ENCODE results near the gene RBMS3.

RBMS3 gene

DNA sequence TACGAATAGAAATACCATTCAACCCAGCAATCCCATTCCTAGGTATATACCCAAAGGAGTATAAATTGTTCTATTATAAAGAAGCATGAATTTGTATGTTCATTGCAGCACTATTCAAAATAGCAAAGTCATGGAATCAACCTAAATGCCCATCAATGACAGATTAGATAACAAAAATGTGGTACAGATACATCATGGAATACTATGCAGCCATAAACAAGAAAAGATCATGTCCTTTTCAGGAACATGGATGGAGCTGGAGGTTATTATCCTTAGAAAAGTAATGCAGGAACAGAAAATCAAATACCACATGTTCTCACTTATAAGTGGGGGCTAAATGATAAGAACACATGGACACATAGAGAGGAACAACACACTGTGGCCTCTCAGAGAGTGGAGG is 571.9 kb downstream of the RBMS3 start:
- no peak for DNase-seq

DNA sequence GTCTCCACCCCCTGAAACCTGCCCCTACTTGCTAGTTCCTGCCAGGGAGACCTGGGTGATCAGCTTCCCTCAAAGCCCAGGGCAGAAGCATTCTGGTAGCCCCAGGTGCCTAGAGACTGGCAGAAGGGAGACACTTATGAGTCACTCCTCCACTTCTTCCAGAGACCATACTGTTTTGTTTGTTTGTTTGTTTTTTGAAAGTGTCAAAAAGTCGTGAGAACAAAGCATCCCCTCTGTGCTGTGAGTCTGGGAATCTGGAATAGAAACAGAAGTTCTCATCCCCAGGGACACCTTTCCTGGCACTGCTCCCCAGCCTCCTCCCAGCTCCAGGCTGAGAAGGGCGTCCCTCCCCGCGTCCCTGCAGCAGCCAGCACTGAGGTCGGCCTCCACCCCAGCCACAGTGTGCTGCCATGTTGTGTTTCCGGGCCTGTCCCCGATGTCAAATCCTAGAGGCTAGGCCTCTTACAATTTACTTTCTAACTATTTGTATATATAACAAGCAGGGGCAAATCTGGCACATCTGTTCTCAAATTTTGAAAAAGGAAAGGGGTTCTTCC is 573.0 kb downstream of the RBMS3 start:
- DNase-seq = no peak

DNA sequence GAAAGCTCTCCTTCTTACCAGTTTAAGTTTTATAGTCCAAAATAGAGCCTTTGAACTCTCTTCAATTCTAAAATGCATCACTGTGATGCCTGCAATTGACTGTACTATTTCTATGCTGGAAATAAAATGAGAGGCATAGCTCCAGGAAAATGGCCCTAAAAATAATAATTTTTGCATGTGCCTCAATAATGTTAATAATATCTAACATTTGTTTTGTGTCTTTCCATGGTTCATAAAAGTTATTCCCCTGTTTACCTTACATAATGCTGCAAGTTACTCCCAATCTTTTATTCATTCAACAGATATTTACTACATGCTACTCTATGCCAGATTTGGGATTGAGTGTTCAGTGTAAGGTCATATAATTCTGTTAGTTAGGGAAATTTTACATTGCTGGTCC is 574.0 kb downstream of the RBMS3 start:
- no peak for DNase-seq

DNA sequence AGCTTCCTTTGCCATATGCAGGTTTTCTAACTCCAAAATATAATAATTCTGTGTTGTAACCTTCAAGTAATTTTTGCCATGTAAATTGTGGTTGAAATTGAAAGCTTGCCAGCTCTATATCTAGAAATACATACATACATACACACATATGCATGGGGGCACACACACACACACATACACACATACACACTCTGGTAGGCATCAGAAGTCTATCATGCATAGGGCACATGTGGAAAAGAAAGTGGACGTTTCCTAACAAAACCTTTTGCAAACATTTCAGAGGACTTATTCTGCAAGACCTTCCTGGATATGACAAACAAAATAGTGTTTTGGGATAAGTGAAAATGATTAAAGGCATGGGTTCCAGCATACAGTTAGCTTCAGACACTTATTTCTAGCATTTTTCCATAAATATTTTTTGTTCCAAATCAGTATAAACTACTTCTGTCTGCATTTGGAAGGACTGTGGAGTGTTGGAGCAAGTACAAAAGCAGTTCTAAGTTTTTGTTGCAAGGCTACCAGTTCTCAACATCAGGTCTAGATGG is 578.9 kb downstream of the RBMS3 start:
- no peak for DNase-seq

DNA sequence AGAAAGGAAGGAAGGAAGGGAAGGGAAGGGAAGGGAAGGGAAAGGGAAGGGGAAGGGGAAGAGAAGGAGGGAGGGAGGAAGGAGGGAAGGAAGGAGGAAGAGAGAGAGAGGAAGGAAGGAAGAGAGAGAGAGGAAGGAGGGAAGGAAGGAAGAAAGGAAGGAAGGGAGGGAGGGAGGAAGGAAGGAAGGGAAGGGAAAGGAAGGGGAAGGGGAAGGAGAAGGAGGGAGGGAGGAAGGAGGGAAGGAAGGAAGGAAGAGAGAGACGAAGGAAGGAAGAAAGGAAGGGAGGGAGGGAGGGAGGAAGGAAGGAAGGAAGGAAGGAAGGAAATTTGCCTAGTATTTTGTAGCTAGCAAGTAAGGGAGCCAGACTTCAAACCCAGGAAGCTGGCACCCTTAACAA is 583.9 kb downstream of the RBMS3 start:
- DNase-seq = no peak

DNA sequence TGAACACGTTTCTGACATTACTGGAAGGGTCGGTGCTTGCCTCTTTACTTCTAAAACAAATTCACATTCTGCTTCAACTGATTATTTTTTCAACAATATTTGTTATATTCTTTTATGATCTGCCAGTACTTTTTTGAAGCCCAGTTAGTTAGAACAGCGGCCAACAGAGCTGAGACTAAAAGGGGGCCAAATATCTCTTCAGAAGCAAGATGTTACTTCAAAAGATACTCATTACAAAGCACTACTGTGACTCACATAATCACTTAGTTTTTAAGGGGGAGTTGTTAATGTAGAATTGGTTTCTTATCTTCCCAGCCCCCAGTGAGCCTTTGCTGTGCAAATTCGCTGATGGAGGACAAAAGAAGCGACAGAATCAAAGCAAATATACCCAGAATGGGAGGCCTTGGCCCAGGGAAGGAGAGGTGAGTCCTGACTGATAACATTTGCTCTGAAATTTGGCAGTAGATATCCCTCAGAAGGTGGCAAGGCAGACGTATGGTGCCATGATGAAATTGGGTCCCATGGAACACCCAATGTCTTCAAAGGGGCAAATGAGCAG is 587.8 kb downstream of the RBMS3 start:
- DNase-seq = no peak

DNA sequence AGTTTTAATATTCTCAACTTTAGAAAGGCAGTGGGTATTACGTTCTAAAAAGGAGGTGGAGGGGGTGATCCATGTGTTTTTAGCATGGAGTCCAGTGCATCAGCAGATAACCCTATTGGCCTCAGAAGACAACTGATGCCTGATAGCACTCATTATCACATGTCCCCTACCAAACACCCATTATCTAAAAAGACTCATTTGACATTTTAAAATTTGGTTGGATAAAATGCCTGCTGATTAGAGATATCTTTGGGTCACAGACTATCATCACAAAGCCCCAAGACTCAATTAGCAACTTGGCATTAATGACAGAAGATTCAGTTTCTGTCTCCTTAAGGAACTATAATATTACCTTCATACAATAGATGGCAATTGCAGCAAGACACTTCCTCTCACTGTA is 589.3 kb downstream of the RBMS3 start:
- DNase-seq = no peak

DNA sequence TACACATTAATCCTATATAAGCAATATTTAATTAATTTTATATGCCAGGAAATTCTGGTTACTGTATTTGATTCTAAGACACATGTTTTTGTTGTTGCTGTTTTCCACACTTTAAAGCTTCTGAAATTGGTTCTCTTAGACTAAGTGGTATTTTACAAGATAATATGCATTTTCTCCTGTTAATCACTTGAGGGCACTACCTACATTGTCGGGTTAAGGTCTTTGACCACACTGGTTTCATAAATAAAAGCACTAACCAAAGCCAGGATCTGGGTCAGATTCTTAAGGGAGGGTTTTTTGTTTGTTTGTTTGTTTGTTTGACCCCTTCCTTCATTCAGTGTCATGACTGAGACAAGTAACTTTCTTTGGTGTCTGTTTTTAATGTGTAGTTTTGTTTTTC is 590.2 kb downstream of the RBMS3 start:
- DNase-seq = no peak

DNA sequence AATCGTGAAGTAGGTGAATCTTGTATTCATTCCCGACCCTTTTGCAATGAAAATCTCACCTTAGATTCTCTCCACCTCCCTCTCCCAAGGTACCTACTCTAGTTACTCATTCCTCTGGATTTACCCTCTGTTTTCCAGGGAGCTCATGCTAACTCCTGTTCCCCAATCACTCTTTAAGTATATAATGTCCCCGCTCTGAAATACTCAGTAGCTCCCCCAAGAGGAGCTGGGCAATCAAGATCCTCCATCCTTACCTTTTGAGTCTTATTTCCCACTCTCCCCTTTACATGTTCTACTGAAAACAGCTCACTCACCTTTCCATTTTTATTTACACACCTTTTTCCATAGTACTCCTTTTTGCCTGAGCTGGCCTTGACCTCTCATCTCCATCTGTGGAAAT is 599.9 kb downstream of the RBMS3 start:
- no peak for DNase-seq

DNA sequence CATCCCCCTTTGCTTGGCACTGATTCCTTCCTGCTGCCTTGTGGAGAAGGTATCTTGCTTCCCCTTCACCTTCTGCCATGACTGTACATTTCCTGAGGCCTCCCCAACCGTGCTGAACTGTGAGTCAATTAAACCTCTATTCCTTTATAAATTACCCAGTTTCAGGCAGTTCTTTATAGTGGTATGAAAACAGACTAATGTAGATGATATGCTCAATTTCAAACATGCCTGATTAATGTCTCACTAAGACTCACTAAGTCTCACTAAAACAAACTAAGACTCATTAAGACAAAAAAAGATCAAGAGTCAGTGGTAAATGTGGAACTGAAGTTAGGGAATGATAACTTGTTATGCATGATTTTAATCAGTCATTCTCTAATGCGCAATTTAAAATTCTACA is 606.6 kb downstream of the RBMS3 start:
- DNase-seq = no peak

DNA sequence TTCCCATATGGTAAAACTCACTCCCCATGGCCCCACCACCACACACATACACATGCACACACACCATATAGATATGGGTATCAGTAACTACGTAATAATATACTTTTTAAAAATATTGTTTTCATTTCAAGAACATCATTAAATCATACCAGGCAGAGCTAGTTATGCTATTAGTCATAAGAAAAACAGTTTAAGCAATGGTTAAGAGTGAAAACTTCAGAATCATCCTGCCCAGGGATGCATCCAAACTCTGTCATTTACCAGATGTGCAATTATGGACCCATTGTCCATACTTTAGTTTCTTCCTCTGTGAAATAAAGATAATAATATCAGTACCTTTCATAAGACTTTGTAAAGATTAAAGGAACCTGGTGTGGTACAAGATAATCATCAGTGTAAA is 608.3 kb downstream of the RBMS3 start:
- DNase-seq = no peak

DNA sequence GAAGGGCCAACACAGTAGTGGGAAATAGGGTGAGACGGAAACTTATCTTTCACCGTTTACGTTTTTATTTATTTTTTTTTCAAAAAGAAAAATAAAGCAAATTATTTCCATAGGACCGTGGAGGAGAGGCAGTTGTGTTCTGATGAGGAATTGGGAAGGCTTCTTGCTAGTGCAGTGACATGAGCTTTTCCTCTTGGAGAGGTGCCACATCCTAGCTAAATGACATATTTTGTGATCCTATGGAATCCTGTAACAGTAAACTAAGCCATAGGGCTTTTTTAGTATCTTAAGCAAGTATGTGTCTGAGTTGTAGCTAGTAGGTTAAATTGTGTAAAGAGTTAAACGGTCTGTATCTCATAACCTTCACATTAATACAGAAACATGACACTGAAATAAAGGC is 609.9 kb downstream of the RBMS3 start:
- no peak for DNase-seq

DNA sequence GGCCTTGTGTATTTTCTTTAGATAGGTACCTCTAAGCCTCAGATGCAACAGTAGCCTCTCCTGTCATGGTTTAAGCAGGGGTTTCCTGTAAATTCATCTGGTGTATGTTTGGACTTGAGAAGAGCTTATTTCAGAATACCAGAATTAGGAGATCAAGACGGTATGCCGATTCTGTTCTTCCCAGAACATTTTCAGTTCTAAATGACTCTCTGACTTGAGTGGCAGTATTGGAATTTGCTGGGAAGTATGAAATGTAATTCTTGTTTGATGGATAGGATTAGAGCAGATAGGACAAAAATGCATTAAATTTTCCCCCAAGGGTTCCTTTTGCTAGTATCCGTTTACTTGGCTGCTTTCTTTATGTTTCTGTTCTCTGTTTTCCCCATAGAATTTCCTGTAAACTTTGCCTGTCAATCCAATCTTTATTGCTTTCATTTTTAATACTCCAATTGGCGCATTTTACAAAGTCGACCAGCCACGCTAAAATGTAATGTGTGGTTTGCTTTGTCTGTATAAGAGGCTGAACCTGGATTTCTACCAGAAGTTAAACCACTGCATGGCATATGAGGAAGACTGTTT is 612.2 kb downstream of the RBMS3 start:
- DNase-seq = no peak

DNA sequence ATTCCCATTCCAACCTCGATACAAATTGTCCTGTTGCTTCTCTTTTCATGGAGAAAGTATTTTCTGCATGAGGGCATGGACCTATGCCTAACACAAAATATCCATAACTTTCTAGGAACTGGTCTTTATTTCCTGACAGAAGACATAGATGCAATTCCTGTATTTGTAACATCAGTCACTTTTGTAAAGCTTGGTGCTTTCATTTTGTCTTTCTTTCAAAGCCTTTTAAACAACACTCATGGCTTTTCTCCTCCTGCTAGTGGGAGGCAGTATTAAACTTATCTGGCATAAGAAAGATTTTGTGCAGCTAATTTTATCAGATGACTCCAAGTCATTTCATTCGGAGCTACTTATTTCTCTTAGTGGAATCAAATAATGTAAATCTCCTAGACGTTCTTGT is 616.0 kb downstream of the RBMS3 start:
- no peak for DNase-seq

DNA sequence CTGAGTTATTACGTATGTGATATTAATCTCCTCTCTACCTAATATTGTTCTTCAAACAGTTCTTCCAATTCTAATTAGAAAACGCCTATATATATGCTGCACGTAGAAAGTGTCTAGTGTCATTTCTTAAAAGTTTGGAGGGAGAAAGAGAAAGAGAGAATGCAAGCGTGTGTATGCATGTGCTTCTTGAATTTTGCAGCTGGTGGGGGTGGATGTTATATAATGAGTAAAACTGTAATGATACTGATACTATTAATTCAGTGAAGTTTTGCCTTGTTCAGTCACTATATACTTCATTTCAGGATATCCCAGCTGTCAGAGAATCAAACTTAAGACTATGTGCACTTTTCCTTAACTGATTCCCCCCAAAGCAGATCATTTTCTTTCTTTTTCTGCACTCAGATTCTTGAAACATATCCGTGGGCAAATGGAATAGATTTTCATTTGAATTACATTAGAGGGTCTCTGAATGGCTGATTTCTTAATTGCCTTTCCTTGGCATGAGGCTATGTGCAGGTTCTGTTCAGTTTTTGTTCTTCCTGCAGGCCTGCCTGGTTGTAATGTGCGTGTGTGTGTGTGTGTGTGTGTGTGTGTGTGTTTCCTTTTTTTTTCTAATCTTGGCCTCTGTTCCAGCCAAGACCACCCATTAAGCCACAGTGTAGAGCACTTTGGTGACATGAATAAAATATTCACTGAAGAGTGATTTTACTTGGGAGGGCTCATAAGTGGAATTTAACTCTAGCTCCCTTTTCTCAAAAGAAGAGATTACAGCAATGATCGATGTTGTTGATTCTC is 617.5 kb downstream of the RBMS3 start:
- no peak for DNase-seq

DNA sequence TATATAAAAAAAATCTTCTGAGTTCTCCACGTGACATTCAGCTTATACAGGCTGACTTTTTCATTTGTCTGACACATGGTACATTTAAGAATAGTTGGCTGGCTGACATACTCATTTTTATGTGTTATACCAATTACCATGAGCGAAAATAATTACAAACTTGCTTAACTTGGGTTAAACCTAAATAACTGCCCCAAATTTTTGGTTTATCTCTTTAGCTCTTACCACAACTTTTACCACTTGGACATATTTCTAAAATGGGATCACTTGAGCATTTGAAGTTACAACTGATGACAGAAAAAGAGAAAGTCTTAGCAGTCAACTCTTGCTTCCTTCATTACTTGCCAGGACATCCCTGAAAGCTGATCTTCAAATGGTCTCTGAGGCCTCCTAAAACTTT is 618.1 kb downstream of the RBMS3 start:
- no peak for DNase-seq

DNA sequence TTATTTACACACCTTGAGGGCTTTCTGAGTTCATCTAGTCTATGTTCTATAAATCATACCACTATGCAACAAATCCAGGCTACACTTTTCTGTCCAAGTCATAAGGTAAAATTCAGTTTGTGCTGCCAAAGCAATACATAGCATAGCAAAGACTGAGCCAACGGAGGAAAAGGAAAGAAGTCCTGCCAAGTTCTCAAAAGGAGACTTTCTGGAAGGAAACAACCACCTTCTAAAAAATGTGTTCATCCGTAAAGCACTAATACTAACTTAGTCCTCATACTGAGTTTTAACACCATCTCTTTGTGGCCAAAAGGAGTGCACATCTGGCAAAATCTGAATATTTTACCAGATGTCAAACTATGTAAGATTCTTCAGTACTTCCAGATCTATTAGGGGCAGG is 620.2 kb downstream of the RBMS3 start:
- no peak for DNase-seq

DNA sequence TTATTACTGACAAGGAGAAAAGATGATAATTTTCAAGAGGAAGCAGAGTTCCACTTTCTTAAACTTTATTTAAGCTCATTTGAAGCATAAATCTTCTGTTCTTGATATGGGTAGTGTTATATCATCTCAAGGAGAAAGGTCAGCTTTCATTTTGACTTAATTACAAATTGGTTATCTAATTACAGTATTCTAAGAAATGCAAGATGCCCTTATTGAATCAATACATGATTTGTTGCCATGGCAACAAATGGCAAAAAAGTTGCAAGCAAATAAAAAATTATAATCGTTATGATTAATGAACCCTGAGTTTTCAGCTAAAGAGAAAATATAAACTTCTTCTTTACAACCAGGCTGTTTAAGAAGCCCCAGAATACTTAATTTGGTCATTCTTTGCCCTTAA is 622.7 kb downstream of the RBMS3 start:
- DNase-seq = no peak

DNA sequence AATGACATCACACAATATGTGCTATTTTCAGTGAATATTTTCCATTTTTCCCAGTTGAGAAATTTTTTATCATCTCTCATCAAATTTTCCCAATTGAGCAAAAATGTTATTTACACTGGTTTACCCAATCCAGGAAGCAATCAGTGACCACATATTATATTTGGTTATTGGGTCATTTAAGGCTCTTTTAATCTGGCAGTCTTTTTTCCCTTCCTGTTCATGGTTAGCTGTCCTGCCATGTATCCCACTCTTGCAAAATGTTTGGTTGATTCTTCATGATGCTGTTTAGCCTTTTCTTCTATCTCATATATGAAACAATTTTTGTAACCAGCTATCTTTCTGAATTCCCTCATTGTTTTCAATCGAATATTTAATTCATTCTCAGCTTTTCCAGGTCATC is 626.0 kb downstream of the RBMS3 start:
- peak; percentile 0 for DNase-seq

DNA sequence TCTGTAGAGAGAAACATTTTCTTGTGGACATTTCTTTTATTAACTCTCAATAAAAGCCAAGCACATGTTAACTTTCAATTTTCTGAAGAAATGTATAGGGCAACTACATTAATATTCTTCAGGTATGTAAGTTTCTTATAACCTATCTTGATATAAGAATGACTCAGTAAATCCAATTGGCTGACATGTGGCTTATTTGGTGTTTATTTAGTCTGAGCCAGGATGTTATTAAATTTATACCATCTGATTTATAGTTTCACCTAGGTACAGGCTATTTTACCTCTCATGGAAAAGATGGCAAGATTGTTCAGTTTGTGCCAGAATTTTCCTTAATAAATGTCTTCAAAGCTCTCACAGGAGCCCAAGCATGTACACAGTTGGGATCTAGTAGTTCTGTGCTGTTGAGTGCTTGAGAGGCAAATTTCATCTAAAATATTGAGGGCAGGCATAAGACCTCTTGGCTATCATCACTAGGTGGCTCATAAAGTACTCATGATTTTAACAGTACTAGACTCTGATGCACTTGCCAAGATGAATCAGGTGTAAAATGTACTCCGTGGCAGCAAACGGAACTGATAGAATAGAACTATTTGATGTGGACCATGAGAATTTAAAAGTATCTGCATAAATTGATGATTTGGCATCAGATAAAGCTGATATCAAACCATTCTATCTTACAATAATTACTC is 631.9 kb downstream of the RBMS3 start:
- DNase-seq = no peak

DNA sequence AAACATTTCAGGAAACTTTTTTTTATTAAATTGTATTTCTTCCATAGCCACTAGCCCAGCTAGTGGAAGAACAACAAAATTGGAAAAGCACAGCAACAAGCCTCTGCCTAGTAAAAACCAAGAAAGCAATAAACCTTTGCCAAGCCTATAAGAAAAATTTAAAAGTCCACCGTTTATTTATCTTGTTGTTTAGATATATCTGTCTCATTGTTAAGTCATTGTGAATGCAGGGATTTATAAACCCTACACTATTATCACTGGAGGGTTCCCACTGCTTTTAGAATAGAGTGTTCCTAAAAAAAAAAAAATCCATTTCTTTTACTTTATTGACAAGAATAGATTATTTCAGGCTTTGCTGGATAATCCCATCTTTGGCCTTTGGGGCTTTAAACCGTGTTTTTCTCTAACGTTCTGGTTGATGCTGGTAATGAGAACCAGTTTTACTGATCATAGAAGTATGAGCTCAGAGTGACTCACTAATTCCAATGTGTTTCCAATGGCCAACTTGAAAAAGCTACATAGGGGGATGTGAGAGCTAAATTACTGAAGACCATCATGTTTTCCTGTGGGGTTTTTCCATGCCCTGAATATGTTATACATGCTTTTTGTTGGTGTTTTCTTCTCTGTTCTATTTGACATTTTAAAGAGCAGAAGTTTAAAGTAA is 634.1 kb downstream of the RBMS3 start:
- DNase-seq = no peak

DNA sequence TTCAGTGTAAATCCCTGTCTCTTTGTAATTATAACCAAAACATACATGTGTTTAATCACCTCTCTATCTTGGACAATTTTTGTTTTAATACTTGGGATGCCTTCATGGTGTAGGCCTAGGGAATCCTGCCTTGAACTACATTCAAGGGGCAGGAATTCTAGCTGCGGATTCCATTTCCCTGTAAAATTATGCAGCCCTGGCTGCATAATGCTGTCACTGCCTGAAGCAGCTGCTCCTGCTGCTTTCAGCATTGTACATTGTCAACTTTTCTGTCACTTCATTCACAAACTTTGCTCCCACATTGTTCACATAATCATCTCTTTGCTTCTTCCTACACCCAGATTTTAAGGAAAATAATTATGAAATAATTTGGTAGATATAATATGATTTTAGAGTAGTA is 638.7 kb downstream of the RBMS3 start:
- no peak for DNase-seq
